HG02943 (cell line): Measurements from ENCODE around the gene TNFAIP3.
"Not testable (repeated sequence)": the region's sequence is repeated elsewhere in the genome, so short reads cannot be mapped to it uniquely, and the experiment has no call there.

Experiments used
- ATAC-seq: cut with Tn5 transposase; IDR thresholded peaks from one replicate; pipeline ENCODE4 v1.9.1; 2021; ENCODE audit warnings: mild to moderate bottlenecking, low read depth, moderate library complexity; ENCODE audit not compliant: unreplicated experiment

Gene TNFAIP3

GRCh38 chr6:137877113-137877512, 10.1 kb downstream of the TNFAIP3 start:
- no peak for ATAC-seq

- no peak for ATAC-seq
Observed at GRCh38 chr6:137877606-137878005, 10.5 kb downstream of the TNFAIP3 start.

- no peak for ATAC-seq
Observed at GRCh38 chr6:137878029-137878428, 11.0 kb downstream of the TNFAIP3 start.

GRCh38 chr6:137878486-137879285, 11.6 kb downstream of the TNFAIP3 start:
- no peak for ATAC-seq

- no peak for ATAC-seq
Observed at GRCh38 chr6:137879299-137879698, 12.2 kb downstream of the TNFAIP3 start.

- no peak for ATAC-seq
Observed at GRCh38 chr6:137879885-137880745, 13.1 kb downstream of the TNFAIP3 start.

- ATAC-seq: no peak
Observed at GRCh38 chr6:137880746-137881521, 13.9 kb downstream of the TNFAIP3 start.

- no peak for ATAC-seq
Observed at GRCh38 chr6:137881522-137881886, 14.4 kb downstream of the TNFAIP3 start.

- no peak for ATAC-seq
Observed at GRCh38 chr6:137882225-137882961, 15.3 kb downstream of the TNFAIP3 start.

- ATAC-seq: no peak
Observed at GRCh38 chr6:137883400-137884148, 16.5 kb downstream of the TNFAIP3 start.

GRCh38 chr6:137884149-137884909, 17.3 kb downstream of the TNFAIP3 start:
- no peak for ATAC-seq

GRCh38 chr6:137884910-137885229, 17.8 kb downstream of the TNFAIP3 start:
- ATAC-seq: not testable (repeated sequence)

GRCh38 chr6:137886226-137886625, 19.2 kb downstream of the TNFAIP3 start:
- ATAC-seq: not testable (repeated sequence)

GRCh38 chr6:137890983-137891537, 24.0 kb downstream of the TNFAIP3 start:
- no peak for ATAC-seq

- ATAC-seq: no peak
Observed at GRCh38 chr6:137892271-137892708, 25.2 kb downstream of the TNFAIP3 start.

GRCh38 chr6:137893181-137893580, 26.1 kb downstream of the TNFAIP3 start:
- no peak for ATAC-seq

GRCh38 chr6:137893726-137894125, 26.7 kb downstream of the TNFAIP3 start:
- no peak for ATAC-seq

- not testable (repeated sequence) for ATAC-seq
Observed at GRCh38 chr6:137894378-137894777, 27.3 kb downstream of the TNFAIP3 start.
